ENCODE data around the gene ARID1A.

- TF ChIP-seq POLR2A (IDR thresholded peaks at IDR 0.05) (no peak), CTCF (IDR thresholded peaks at IDR 0.05) (no peak), EP300 (IDR thresholded peaks at IDR 0.05) (no peak), POLR2AphosphoS5 (IDR thresholded peaks at IDR 0.05) (no peak)
Measured at GRCh38 chr1:26693599-26694572, 1.9 kb upstream of the ARID1A start.

All from stomach (tissue), 4 donors.